Left lobe of liver (tissue), 2 donors: ENCODE results near the gene MAGIX. TPM values are rescaled to one million over a fixed set of nuclear protein-coding genes. Genes with fewer than 3 reads are reported as not detected.
A peak's percentile ranks its signal among the peaks of the same experiment; 100 is the strongest.
"Not testable (repeated sequence)": the region's sequence is repeated elsewhere in the genome, so short reads cannot be mapped to it uniquely, and the experiment has no call there.

Source experiments
- ATAC-seq: fragments of 200-7000 bp; cut with Tn5 transposase; one replicate; pipeline ENCODE4 v1.9.1; 2020; ENCODE audit warnings: mild to moderate bottlenecking, moderate library complexity
- DNase-seq: peaks from one replicate; pipeline ENCODE4 v3.0.0-alpha.2; 2020; ENCODE audit warnings: low spot score
- total RNA-seq: library from RNA; stranded (reverse); gene quantifications from one replicate; pipeline ENCODE4 v1.2.1, GENCODE V29; 2021
- donor health status: DM: no; HTN: no; CAD: no; lungs with moderate emphysema.
- donor health status: DM: no; HTN: yes; CAD: no.

The MAGIX gene
- total RNA-seq, 1 donor from 2014 or later: 27.7 TPM

DNA sequence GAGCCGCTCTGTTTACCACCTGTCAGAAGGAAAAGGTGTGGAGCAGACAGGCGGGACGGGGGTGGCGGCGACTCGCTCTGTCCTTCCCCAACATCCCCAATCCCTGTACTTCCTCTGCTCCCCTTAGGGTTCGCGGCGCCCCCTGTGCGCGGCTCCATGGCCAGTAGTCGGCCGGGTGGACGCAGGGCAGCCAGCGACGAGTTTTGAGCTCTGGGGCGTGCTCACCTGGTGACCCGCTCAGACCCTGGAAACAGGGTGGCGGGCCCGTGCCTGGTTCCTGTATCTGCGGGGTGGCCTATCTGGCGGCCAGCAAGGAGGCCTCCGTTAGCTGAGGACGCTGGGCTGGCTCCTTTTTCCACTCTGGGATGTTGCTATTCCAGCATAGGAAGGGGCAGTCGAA lies 5.4 kb upstream of the MAGIX start:
- no peak for ATAC-seq
- DNase-seq: no peak

DNA sequence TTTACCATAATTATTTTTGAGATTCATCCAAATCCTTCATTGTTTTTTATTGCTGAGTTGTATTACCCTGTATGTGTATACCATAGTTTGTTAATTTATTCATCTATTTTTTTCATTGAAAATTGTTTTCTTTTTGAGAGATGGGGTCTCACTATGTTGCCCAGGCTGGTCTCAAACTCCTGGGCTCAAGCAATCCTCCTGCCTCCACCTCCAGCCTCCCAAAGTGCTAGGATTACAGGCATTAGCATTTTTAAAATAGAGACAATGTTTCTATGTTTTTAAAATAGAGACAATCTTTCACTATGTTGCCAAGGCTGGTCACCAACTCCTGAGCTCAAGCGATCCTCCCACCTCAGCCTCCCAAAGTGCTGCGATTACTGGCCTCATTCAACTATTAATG lies 1.6 kb upstream of the MAGIX start:
- DNase-seq: no peak
- no peak for ATAC-seq

DNA sequence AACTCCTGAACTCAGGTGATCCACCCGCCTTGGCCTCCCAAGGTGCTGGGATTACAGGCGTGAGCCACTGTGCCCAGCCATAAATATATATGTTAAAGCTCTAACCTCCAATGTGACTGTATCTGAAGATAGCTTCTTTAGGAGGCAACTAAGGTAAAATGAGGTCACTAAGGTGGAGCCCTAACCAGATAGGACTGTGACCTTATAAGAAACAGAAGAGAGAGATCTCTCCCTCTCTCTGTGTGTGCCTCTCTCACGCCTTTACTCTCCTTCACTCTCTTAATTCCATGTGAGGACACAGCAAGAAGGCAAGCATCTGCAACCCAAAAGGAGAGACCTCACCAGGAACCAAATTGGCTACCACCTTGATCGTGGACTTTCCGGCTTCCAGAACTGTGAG lies 926 bp upstream of the MAGIX start:
- ATAC-seq: no peak
- no peak for DNase-seq

DNA sequence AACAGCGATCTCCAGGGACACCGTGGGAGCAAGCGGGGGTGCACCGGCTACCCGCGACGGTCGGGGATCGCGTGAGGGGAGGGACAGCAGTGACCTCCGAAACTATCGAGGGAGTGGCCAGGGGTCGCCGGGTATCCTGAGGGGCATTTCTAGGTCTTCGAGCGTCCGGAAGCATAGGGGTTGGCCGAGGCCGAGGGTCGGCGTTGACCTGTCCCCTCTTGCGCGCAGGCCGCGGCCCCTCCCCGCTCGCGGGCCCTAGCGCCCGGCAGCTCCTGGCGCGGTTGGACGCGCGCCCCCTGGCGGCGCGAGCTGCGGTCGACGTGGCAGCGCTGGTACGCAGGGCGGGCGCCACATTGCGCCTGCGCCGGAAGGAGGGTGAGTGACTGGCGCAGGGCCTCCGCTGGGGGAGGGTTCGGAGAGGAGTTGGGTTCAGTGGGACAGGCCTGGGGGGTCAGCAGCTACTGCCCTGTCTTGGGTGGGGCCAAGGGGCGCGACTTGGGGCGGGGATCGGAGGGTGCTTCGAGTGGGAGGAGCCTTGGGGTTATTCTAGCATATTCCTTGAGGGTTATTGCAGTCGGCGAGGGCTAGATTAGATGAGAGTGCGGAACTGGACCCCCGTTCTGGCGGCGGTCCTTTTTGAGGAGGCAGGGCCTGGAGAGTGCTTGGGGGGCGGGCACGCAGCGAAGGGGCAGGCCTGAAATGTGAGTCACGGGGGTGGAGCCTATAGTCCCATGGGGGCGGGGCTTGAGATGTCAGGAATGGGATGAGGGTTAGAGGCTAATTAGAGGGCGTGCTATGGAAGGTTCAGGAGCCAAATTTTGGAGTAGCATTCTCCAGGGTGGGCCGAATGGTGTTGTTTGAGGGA lies 1.2 kb downstream of the MAGIX start:
- DNase-seq (peak; percentile 88), ATAC-seq (peak; percentile 81)

DNA sequence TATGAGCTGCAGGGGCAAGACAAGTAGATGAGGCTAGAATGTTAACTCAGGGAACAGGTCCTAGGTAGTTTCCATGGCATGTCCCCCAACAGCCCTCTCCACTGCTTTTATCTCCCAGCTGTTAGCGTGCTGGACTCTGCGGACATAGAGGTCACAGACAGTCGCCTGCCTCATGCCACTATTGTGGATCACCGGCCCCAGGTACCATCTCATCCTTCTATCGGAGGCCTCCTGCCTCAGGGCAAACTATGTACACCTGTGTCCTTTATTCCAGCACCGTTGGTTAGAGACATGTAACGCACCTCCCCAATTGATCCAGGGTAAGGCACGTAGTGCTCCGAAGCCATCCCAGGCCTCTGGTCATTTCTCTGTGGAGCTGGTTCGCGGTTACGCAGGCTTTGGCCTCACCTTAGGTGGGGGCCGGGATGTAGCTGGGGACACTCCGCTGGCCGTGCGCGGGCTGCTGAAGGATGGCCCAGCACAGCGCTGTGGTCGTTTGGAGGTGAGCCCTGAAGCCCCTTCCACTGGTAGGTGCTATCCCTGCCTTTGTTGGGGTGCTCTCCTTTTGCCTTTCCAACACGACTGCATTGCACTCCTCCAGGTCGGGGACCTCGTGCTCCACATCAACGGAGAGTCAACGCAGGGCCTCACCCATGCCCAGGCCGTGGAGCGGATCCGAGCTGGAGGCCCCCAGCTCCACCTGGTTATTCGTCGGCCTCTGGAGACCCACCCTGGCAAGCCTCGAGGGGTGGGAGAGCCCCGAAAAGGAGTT lies 2.2 kb downstream of the MAGIX start:
- DNase-seq (no peak), ATAC-seq (no peak)

DNA sequence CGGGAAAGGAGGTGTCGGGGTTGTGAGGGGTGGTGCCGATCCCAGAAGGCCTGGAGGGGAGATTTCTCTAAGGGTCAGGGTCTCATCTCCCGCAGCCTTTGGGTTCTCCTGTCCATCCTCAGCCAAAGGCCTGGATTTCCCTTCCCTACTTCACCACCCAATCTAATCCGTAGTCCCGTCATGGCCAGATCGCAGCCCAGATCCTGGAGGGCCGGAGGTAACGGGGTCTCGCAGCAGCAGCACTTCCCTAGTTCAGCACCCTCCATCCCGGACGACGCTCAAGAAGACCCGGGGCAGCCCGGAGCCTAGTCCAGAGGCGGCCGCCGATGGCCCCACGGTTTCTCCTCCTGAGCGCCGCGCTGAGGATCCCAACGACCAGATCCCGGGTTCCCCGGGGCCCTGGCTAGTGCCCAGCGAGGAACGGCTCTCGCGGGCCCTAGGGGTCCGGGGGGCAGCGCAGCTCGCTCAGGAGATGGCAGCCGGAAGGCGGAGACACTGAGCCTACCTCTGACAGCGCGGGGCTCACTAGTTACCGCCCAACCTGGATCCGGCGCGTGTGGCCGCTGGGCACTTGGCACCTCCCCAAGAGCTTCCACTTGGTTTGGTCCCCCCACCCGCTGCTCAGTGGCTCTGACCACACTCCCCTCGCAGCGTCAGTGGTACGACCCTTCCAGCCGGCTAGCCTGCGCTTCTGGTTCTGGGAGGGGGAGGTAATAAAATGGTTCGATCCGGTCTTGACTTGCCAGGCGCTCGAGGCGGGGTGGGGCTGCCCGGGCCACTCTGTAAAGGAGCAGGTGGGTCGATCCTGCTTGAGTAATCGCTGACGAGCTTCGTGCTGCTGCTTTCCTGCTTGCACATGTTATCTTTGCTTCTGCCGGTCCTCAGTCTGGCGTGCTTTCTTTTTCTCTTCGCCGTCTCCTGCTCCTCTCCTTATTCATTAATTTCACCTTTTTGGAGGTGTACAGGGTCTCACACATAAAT lies 3.6 kb downstream of the MAGIX start:
- ATAC-seq (no peak), DNase-seq (peak; percentile 58)

DNA sequence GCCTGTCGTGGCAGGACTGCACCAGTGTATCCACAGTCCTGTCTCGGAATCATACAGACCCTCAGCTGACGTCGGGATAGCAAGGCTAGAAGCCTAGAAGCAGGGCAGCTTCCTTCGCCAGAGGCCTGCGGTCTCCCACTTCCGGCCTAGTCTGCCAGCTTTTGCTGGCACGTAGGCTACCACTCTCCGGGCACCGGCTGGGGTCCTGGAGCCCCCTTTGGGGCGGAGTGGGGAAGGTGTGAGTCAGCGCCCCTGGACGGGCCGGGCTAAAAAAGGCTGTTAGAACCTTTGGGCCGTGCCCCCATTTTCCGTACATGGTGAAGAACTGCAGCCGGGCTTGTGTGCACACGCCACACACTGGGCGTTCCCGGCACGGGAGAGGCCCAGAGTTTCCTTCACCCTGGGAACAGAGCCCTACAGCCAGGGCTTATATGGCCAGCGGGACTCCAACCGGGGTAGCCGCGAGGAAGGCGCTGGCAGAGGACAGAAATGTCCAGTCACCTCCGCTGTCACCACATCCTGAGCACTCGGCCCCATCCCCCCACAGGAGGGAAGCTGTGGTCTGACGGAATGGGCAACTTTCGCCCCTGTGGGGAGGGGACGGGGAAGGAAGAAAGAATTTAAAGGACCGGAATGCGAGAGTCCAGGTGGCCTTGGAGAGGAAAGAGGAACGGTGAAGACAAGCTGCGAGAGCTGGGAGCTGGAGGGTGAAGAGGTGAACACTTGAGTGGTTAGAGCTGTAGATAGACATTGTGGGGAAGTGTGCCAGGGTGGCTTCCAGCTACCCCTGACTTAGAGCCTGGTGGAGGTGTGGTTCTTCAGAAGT lies 4.6 kb downstream of the MAGIX start:
- peak; percentile 54 for DNase-seq
- no peak for ATAC-seq

DNA sequence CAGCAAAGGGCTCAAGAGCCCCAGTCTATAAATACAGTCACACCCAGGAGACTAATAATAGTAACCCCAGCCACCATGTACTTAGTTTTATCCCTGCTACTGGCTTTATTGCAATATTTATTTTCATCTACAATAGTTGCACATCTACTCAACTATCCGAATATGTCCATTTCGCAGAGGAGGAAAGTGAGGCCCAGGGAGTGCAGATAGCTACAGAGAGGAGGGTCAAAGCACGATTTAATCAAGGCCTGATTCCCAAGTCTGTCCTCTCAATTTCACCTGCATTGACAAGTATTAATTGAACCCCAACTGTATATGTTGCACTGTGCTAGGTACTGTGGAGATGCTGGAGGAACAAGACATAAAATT lies 5.2 kb downstream of the MAGIX start:
- no peak for ATAC-seq
- no peak for DNase-seq

DNA sequence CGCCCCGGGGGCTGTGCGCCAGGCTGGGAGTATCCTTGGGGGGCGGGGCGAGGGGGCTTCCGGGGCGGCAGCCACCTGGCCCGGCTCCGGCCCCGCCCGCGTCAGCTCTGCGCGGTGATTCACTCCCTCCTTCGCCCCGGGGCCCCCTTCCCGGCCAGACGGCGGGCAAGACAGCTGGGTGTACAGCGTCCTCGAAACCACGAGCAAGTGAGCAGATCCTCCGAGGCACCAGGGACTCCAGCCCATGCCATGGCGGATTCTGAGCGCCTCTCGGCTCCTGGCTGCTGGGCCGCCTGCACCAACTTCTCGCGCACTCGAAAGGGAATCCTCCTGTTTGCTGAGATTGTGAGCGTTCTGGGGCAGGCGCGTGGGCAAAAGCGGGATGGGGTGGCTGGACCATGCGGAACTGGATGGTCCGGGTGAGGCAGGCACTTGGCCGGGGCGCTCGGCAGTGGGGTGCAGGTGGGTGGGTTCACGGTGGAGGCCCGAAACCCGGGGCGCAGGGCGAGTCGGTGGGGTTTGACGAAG lies 9.3 kb downstream of the MAGIX start, which contains the start of gene PLP2:
TSS of gene PLP2 (plus strand) at position 147 of the 528 bp plus-strand sequence. CDS start at position 250, 103 bp downstream.
- peak; percentile 52 for ATAC-seq
- DNase-seq: no peak

DNA sequence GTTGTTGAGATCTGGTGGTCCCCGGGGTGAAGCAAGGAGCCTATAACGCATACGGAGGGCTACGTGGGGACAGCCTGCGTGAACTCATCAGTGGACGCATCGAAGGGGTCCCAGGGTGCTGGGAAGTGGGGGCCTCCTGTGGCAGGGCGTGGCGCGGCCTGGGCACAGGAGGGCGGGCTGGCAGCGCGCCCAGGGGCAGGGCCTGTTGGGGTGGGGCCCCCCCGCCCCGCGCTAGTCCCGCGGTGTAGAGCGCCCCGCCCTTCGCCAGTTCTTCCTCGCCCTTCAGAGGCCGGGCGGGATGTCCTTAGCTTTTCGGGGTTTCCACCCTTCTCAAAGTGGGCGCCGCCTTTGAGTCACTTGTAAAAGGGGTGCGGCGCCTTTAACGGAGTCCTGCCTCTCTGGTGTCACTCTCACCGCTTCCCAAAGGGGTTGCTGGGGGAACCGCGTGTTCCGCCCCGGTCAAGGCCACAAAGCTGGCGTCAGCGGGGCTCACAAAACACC lies 9.8 kb downstream of the MAGIX start:
- ATAC-seq: peak; percentile 78

DNA sequence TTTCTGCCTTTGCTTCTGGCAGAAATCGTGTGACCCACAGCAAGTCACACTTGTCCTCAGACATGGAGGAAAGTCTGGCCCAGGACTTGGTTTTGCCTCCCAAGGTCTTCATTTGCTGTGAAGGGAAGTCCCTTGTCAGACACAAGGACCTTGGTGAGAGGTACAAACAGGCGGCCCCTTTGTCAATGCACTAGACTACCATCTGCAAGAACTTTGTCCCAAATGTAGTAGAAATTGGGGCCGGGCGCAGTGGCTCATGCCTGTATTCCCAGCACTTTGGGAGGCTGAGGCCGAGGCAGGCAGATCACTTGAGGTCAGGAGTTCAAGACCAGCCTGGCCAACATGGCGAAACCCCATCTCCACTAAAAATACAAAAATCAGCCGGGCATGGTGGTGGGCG lies 11.0 kb downstream of the MAGIX start:
- DNase-seq: not testable (repeated sequence)

More for the DNA sequence above, 9.8 kb downstream of the MAGIX start:
- peak; percentile 81 for DNase-seq

DNA sequence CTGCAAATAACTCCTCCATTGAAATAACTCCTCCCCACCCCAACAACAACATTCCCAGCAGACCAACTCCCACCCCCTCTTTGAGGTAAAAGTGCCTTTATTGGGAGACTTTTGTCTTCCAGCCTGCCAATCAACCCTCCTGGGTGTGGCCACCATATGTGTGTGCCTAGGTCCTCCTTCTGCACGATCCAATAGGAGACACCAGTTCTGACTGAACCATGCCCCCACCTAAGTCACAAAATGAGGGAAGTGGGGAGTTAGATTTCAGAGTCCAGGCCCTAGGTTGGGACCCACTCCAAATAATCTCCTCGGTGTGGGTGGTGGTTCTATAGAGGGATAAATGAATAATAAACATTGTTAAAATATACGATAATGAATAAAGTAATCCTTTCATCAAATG lies 12.2 kb downstream of the MAGIX start:
- ATAC-seq (no peak), DNase-seq (no peak)

More for the DNA sequence above, 11.0 kb downstream of the MAGIX start:
- ATAC-seq: not testable (repeated sequence)

DNA sequence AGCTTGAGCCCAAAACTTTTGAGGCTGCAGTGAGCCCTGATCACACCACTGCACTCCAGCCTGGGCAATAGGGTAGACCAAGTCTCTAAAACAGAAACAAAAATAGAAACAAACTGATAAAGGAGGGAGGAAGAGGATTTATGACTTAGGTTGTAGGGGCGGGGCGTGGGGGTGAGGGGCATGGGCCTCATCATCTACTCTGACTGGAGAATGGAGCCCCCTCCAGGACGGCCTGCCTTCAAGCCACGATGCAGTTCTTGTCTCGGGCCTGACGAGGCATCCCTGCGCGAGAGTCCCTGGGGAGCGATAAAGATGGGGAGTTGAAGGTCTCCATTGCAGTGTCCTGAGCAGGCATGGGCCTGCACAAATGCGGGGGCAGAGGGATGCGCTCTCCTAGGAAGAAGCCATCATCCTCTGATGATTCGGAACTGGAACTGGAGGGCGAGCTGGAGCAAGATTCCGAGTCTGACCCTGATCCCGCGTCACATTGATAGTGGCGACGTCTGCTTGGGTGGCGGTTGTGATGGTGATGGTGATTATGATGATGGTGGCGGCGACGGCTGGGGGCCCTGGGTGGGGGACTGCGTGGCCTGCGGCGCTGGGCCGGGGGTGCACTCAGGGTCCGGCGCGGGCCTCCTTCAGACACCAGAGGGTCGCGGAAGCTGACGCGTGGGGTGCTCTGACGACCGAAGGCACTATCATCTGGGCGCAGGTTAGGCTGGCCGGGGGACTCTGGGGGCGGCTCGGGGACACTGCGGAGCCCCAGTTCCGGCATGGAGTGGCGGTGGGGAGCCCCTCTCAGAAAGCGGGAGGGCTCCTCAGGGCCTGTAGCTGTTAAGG lies 13.1 kb downstream of the MAGIX start:
- DNase-seq: no peak
- ATAC-seq: no peak

DNA sequence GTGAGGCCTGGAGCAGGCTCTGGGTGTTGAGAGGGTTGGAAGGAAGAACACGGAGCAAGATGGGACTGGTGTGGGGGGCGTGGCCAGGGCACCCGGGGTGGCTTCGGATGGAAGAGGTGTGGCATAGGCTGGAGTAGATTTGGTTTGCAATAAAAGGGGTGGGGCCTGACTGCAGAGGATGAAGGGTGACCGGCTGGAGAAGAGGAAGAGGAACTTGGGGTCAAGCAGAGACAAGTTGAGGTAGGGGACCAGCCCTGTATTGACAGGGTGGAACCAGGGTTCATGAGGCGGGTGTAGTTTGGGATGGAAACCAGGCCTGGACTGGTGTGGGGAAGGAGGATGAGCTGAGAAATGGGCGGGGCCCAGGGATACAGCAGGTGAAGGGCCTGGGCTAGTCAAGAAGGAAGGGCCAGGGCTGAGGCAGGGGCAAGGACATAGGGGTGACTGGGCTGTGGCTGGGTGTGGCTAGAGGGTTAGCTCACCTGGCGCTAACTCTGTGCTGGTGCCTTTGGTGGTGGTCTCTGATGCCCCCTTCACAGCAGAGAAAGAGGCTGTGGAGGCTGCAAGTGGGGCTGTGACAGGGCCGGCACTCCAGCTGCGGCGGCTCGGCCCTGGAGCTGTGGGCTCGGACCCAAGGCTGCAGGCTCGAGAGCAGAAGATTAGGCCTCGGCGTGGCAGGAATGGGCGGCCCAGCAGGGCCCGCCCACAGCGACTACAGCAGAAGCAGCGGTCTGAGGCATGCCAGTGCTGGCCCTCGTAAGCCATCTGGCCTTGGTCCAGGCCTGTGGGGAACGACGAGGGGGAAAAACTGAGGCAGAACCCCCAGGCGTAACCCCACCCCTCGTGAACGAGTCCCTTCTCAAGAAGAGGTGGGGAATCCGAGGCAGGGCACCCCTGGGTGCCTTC lies 14.1 kb downstream of the MAGIX start:
- no peak for DNase-seq
- no peak for ATAC-seq

DNA sequence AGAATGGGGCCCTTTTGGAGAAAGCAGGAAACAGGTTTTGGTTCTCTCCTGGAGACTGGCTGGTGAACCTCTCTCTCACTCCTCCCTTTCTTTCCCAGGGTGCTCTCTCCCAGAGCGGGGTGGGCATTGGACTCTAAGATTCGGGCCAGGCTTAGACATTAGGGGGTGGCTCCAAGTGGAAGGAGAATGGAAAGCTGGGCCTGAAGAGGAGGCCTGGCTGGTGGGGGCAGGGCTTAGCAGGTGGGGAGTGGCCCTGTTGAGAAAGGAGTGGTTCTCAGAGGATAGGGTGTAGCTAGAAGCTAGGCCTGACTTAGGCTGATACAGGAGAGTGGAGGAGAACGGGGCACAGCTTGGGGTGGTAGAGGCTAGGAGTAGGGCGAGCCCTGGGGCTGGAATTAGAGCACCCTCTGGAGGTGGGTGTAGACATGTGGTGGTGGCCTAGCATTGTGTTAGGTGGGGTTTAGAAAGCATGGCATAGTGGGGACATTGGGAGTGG lies 14.8 kb downstream of the MAGIX start:
- ATAC-seq: peak; percentile 72
- no peak for DNase-seq

DNA sequence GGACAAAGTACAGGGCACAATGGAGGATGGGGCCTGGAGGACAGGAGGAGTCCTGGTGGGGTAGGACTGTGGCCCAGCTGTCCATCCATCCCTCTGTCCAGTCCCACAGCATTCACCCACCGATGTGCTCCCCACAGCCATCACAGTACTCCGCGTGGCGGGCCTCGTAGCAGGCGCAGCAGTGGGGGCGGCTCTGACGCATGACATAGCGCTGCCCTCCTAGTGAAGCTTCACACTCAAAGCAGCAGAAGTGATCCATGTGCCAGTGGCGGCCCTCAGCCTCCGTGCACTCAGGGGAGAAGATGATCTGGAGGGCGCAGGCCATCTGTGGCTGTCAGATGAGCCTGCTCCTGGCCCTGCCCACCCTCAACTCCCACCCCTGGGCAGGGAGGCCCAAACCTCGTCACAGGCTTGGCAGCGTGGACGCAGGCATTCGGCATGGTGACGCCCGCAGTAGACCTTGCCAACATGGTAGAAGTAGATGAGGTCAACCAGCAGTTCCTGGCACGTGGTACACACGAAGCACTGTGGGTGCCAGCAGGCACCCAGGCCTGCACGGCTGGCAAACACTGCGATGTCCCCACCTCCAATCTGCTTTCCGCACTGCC lies 15.4 kb downstream of the MAGIX start:
- DNase-seq (no peak), ATAC-seq (peak; percentile 15)

DNA sequence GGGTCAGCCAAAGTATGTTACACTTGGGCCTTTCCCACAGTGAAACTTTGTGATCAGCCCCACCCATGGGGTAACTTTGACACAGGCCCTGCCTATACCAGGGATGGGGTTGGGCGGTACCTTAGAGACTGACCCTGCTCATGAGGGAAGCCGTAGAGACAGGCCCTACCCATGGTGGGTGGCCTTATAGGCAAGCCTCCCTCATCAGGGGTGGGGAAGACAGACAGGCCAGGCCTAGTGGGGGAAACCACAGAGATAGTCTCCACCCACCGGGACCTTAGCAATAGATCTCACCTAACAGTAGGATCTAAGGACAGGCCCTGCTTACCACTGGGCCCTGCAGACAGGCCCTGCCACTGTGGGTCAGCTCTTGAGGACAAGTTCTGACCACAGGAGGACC lies 16.0 kb downstream of the MAGIX start:
- no peak for DNase-seq
- ATAC-seq: no peak
